Esophagus squamous epithelium (tissue), 5 donors: ENCODE measurements around the gene EPS15. TPM values are rescaled to one million over a fixed set of nuclear protein-coding genes. Genes with fewer than 3 reads are reported as not detected.
A peak's percentile ranks its signal among the peaks of the same experiment; 100 is the strongest.

Source experiments
- DNase-seq: peaks from one replicate; lab custom pipeline; 2025; lab: John Stamatoyannopoulos, UW
- H3K27ac ChIP-seq, 4 donors: fragments of 200-600 bp; sonication (generic); one replicate each; pipeline ENCODE4 v1.5.1; 2016 to 2019; ENCODE audit warnings: mild to moderate bottlenecking in 1 of 4
- H3K27me3 ChIP-seq, 4 donors: fragments of 200-600 bp; sonication (generic); 1 replicate in 3 of 4; 2 replicates in 1 of 4; pipeline versions ENCODE4 v1.5.1 to v1.6.0; 2017 to 2021; ENCODE audit warnings: antibody characterized with exemption in 1 of 4
- H3K36me3 ChIP-seq, 3 donors: fragments of 200-600 bp; sonication (generic); one replicate each; pipeline ENCODE4 v1.5.1; 2016 to 2019
- H3K4me1 ChIP-seq, 3 donors: fragments of 200-600 bp; sonication (generic); one replicate each; pipeline ENCODE4 v1.5.1; 2017 to 2019
- H3K4me3 ChIP-seq, 4 donors: fragments of 200-600 bp; sonication (generic); 1 replicate in 3 of 4; 2 replicates in 1 of 4; pipeline ENCODE4 v1.5.1; 2016 to 2019; ENCODE audit warnings: mild to moderate bottlenecking in 2 of 4, moderate library complexity in 1 of 4
- H3K9me3 ChIP-seq, 3 donors: fragments of 200-600 bp; sonication (generic); one replicate each; pipeline ENCODE4 v1.5.1; 2016 to 2019
- POLR2A ChIP-seq, 4 donors: fragments of 450-650 bp; IDR thresholded peaks; one replicate each; pipeline ENCODE4 v1.6.1; 2017; ENCODE audit warnings: antibody characterized with exemption in 4 of 4, mild to moderate bottlenecking in 4 of 4, moderate library complexity in 3 of 4
- WGBS, 2 donors: methylation state at CpG; one replicate each; pipeline ENCODE4 v1.1.5; 2018; 5-methylcytosine and 5-hydroxymethylcytosine counted together
- intact Hi-C: fragments of 100-400 bp; cut with DNase I; formaldehyde crosslinking; loops from one replicate; pipeline ENCODE4 v1.15.0; 2022
- total RNA-seq, 4 donors: library from RNA; depleted of rRNA; stranded (reverse); fragments of >200 nt; gene quantifications; one replicate each; pipeline ENCODE4 v1.1.0, GENCODE V29; 2016
- TF ChIP-seq, protein P1 (sequence below), 6 experiments: fragments of 450-650 bp in 4 of 6; fragments of 200-600 bp in 2 of 6; sonication (generic) in 2 of 6; IDR thresholded peaks; one replicate each; pipeline ENCODE4 v1.5.1; 2016 to 2019; ENCODE audit warnings: antibody characterized with exemption in 6 of 6, mild to moderate bottlenecking in 4 of 6, moderate library complexity in 4 of 6
- donor health status: DM: yes; HTN: yes; CAD: no.

EPS15 gene
- total RNA-seq, 4 donors from 2014 or later: 24.8 to 86.8 (median 46.8) TPM

DNA sequence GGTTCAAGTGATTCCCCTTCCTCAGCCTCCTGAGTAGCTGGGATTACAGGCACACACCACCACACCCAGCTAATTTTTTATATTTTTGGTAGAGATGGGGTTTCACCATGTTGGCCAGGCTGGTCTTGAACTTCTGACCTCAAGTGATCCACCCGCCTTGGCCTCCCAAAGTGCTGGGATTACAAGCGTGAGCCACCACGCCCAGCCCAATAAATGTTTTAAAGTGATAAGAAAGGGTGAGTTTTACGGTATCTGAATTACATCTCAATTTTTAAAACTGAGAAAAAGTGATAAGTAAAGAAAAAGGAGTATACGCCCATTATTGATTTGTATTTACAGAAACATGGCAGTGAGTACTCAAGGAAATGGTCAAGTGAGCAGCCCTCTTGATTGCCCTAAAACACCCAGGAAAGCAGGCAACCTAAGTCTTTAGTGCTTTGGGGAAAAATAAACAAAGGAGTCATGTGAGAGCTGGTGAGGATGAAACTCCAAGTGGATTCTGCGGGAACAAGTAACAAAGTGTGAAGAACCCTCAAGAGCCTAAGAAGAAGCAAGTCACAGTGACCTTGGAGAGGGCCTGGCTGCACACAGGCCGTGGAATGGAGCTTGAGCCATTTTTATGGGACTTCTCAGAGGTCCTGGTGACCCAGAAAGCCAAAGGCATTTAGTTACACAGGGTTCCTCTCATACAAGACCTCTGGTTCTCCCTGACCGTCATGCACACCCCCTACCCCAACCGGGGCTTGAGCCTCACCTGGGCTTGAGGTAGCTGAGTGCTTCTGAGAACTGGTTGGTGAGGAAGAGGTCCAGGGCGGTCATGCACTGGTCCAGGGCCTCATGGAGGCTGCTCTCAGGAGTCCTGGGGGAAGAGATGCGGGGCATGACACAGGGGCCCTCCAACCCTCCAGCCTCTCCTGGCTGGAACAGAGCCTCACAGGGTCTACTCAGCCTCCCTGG is 197.8 kb downstream of the EPS15 start:
- no peaks in the 10 kb centered on the region for H3K27me3 ChIP-seq
- no peak overlapping the region for H3K4me3 ChIP-seq
- H3K9me3 ChIP-seq: no peaks in the 10 kb centered on the region
- intact Hi-C loops: no loop called here
- no peaks in the 10 kb centered on the region for H3K36me3 ChIP-seq
- peaks cover 0 to 4% (median 0%) of the 10 kb centered on the region in 3 donors for H3K4me1 ChIP-seq
- no peak overlapping the region for H3K27ac ChIP-seq
- TF ChIP-seq, protein P1, sequence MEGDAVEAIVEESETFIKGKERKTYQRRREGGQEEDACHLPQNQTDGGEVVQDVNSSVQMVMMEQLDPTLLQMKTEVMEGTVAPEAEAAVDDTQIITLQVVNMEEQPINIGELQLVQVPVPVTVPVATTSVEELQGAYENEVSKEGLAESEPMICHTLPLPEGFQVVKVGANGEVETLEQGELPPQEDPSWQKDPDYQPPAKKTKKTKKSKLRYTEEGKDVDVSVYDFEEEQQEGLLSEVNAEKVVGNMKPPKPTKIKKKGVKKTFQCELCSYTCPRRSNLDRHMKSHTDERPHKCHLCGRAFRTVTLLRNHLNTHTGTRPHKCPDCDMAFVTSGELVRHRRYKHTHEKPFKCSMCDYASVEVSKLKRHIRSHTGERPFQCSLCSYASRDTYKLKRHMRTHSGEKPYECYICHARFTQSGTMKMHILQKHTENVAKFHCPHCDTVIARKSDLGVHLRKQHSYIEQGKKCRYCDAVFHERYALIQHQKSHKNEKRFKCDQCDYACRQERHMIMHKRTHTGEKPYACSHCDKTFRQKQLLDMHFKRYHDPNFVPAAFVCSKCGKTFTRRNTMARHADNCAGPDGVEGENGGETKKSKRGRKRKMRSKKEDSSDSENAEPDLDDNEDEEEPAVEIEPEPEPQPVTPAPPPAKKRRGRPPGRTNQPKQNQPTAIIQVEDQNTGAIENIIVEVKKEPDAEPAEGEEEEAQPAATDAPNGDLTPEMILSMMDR (IDR thresholded peaks at IDR 0.05): no peak
- TF ChIP-seq POLR2A (IDR thresholded peaks at IDR 0.05): no peak
- DNase-seq: no peak
- 89 to 92% methylated on average over 6 to 10 of the region's 11 CpGs for WGBS, 2 donors

DNA sequence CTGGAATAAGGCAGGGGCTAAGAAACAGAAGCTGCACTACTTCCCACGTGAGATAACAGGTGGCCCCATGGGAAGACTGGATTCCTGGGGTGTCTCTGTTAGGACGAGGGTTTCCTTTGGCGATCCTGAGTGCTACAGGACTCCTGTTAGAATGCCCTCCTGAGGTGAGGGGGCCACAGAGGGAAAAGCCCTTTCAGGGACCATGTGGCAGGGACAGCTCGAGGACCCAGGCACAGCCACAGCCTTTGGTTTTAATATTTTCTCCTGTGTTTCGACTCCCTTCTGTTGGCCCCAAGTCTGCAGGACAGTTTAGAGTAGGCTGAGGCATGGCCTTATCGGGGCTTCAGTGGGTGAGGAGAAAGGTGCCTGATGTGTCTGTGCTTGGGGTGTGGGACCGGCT is 201.3 kb downstream of the EPS15 start:
- TF ChIP-seq, protein P1 (IDR thresholded peaks at IDR 0.05): no peak
- TF ChIP-seq POLR2A (IDR thresholded peaks at IDR 0.05): no peak
- WGBS, 2 donors: 87 to 89% methylated on average over 4 to 7 of the region's 7 CpGs
- Histone ChIP-seq H3K36me3 (no peaks in the 10 kb centered on the region), H3K4me3 (no peak overlapping the region), H3K9me3 (no peaks in the 10 kb centered on the region), H3K4me1 (peaks cover 21 to 38% (median 29%) of the 10 kb centered on the region in 3 donors), H3K27ac (no peak overlapping the region), H3K27me3 (no peaks in the 10 kb centered on the region)
- intact Hi-C loops: no loop called here
- no peak for DNase-seq

DNA sequence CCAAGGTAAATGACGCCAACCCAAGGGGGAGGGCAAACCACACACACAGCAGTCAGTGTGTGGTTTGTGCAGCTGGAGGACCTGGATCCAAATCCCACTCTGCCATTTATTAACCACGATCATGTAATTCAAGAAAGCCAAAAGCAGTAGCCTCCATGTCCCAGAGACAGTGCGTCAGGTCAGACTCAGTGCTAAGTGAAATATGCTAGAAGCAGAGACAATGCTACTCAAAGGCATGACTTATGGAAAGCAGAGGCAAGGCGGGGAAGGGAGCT is 202.3 kb downstream of the EPS15 start:
- H3K27ac ChIP-seq: no peak overlapping the region
- H3K36me3 ChIP-seq: peaks cover 0 to 7% (median 0%) of the 10 kb centered on the region in 3 donors
- TF ChIP-seq, protein P1 (IDR thresholded peaks at IDR 0.05): no peak
- TF ChIP-seq POLR2A (IDR thresholded peaks at IDR 0.05): no peak
- H3K4me3 ChIP-seq: no peak overlapping the region
- no peaks in the 10 kb centered on the region for H3K27me3 ChIP-seq
- DNase-seq: no peak
- intact Hi-C loops: no loop called here
- no peaks in the 10 kb centered on the region for H3K9me3 ChIP-seq
- H3K4me1 ChIP-seq: peaks cover 21 to 39% (median 29%) of the 10 kb centered on the region in 3 donors
- 83 to 94% methylated on average over 2 to 4 of the region's 4 CpGs for WGBS, 2 donors

DNA sequence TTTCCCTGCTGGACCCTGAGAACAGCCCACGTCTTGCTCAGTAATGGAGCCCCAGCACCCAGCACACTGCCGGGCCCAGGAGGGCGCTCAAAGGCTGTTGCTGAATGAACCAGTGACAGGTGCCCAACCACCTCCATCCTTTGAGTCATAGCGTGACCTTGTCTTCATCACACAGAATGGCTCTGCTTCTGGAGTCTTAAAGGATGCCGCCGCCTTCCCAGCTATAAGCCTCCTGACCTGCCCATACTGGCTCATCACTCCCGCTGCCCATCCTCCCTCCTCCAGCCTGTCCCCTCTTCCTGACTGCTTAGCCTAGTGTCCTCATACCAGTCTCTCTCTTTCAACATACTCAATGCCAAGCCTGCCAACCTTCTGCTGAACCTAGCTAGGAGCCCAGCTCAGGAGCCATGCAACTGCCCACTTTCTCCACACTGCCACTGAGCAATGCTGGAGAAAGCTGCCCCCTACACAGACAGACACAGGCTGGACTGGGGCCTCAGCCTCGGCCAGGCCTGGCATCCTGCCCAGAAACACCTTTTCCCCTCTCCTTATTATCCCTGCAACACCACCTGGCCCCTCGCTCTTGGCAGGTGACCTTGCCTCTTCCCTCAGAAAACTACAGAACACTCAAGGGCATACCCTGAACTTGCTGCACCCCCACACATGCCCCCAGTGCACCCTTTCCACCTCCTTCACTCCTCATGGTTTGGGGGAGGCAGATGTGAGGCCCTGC is 202.8 kb downstream of the EPS15 start:
- no peak for DNase-seq
- Histone ChIP-seq H3K4me1 (peaks cover 21 to 39% (median 29%) of the 10 kb centered on the region in 3 donors), H3K27me3 (no peaks in the 10 kb centered on the region), H3K27ac (peak overlapping the region in 3 of 4 donors; percentile 83 to 90 (median 87)), H3K36me3 (peaks cover 0 to 11% (median 0%) of the 10 kb centered on the region in 3 donors), H3K9me3 (no peaks in the 10 kb centered on the region), H3K4me3 (no peak overlapping the region)
- TF ChIP-seq, protein P1 (IDR thresholded peaks at IDR 0.05): no peak
- TF ChIP-seq POLR2A (IDR thresholded peaks at IDR 0.05): no peak
- 80 to 81% methylated on average over 6 to 9 of the region's 9 CpGs for WGBS, 2 donors
- intact Hi-C loops: no loop called here

DNA sequence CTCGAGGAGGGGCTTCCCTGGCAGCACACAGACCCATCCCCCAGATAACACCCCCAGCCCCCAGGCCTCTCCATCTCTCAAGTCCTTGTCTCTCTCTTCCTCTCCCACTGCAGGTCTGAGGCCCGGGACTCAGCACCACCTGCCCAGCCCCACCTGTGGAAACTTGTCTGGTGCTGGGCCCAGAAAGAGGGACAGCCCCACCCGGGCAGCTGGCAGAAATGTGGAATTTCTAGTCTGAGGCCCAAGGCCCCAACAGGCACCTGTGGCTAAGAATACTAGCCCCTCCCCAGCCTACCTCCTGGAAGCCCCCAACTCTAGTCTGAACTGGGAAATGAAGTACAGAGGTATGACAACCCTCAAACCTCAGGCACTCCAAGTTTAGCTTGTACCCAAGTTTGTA is 204.1 kb downstream of the EPS15 start:
- Histone ChIP-seq H3K27ac (peak overlapping the region; percentile 83 to 90 (median 88)), H3K27me3 (no peaks in the 10 kb centered on the region), H3K4me3 (no peak overlapping the region), H3K9me3 (no peaks in the 10 kb centered on the region), H3K4me1 (peaks cover 21 to 39% (median 29%) of the 10 kb centered on the region in 3 donors), H3K36me3 (peaks cover 0 to 11% (median 0%) of the 10 kb centered on the region in 3 donors)
- DNase-seq: no peak
- WGBS, 2 donors: 30 to 49% methylated on average over 2 to 3 of the region's 3 CpGs
- intact Hi-C loops: no loop called here
- no peak for TF ChIP-seq POLR2A (IDR thresholded peaks at IDR 0.05)
- TF ChIP-seq, protein P1 (IDR thresholded peaks at IDR 0.05): no peak
